IMR-90 (cell line): Measurements from ENCODE around the gene KCNK15. TPM values are rescaled to one million over a fixed set of nuclear protein-coding genes. Genes with fewer than 3 reads are reported as not detected.

ENCODE experiments used
- ATAC-seq: fragments of 200-7000 bp; cut with Tn5 transposase; 2 replicates; pipeline ENCODE4 v1.9.1; 2020; ENCODE audit warnings: low read depth, mild to moderate bottlenecking, moderate library complexity
- BruUV-seq: library from RNA; stranded (reverse); fragments of 400-500 nt; replicated peaks from 2 replicates; lab custom pipeline; 2021; lab: Mats Ljungman, UMichigan
- CTCF ChIA-PET: fragments of 300-600 bp; formaldehyde crosslinking; extraction: SDS; loops from one replicate; lab custom pipeline; 2021; ENCODE audit warnings: antibody characterized with exemption; lab: Yijun Ruan, JAX
- POLR2A ChIA-PET: fragments of 300-600 bp; sonication (Branson Sonifier 250); formaldehyde crosslinking; loops from one replicate; lab custom pipeline; 2022; ENCODE audit warnings: antibody characterized with exemption; ENCODE audit not compliant: unreplicated experiment; lab: Charles Lee
- DNase-seq: peaks from one replicate; pipeline ENCODE4 v3.0.0; 2013
- H2AFZ ChIP-seq: replicated peaks from 2 replicates; pipeline ENCODE3; 2013; ENCODE audit warnings: low read length, mild to moderate bottlenecking; ENCODE audit not compliant: poor library complexity
- H2AK5ac ChIP-seq: 2 replicates; pipeline ENCODE4 v1.6.1; 2013; ENCODE audit warnings: low read depth, low read length, inconsistent platforms
- H2AK9ac ChIP-seq: replicated peaks from 2 replicates; pipeline ENCODE3; 2013; ENCODE audit warnings: mild to moderate bottlenecking, low read depth, low read length, moderate library complexity; ENCODE audit not compliant: poor library complexity
- H2BK120ac ChIP-seq: 2 replicates; pipeline ENCODE4 v1.6.1; 2013; ENCODE audit warnings: low read depth, low read length, inconsistent platforms
- H2BK15ac ChIP-seq: 3 replicates; pipeline ENCODE4 v1.6.1; 2013; ENCODE audit warnings: low read depth, low read length, inconsistent platforms
- H2BK20ac ChIP-seq: 2 replicates; pipeline ENCODE4 v1.6.1; 2013; ENCODE audit warnings: low read depth, mild to moderate bottlenecking, inconsistent platforms, low read length, moderate library complexity
- H2BK5ac ChIP-seq: 2 replicates; pipeline ENCODE4 v1.6.1; 2013; ENCODE audit warnings: mild to moderate bottlenecking, low read depth, low read length, inconsistent platforms; ENCODE audit not compliant: poor library complexity, severe bottlenecking
- H3K14ac ChIP-seq: replicated peaks from 2 replicates; pipeline ENCODE4 v1.6.1; 2013; ENCODE audit warnings: low read depth, low read length, inconsistent platforms
- H3K18ac ChIP-seq: 2 replicates; pipeline ENCODE4 v1.6.1; 2013; ENCODE audit warnings: low read depth, low read length, control low read depth
- H3K23ac ChIP-seq: 2 replicates; pipeline ENCODE4 v1.6.1; 2013; ENCODE audit warnings: low read depth, low read length, inconsistent platforms
- H3K27ac ChIP-seq: 2 replicates; pipeline ENCODE4 v1.5.1; 2013; ENCODE audit warnings: mild to moderate bottlenecking, control low read depth, low read length; ENCODE audit not compliant: insufficient read depth
- H3K27me3 ChIP-seq: 2 replicates; pipeline ENCODE4 v1.6.1; 2013; ENCODE audit warnings: low read length; ENCODE audit not compliant: control insufficient read depth, insufficient read depth
- H3K36me3 ChIP-seq: 2 replicates; pipeline ENCODE4 v1.6.1; 2013; ENCODE audit warnings: low read length, mixed read lengths; ENCODE audit not compliant: control insufficient read depth, insufficient read depth
- H3K4ac ChIP-seq: 2 replicates; pipeline ENCODE4 v1.6.1; 2013; ENCODE audit warnings: low read depth, low read length, inconsistent platforms
- H3K4me1 ChIP-seq: 2 replicates; pipeline ENCODE4 v1.6.1; 2013; ENCODE audit warnings: low read length, mixed read lengths; ENCODE audit not compliant: control insufficient read depth, insufficient read depth
- H3K4me2 ChIP-seq: 2 replicates; pipeline ENCODE4 v1.6.1; 2013; ENCODE audit warnings: low read depth, mild to moderate bottlenecking, control low read depth, low read length, moderate library complexity
- H3K4me3 ChIP-seq: 2 replicates; pipeline ENCODE4 v1.5.1; 2013; ENCODE audit warnings: low read depth, mild to moderate bottlenecking, control low read depth, low read length, moderate library complexity; ENCODE audit not compliant: insufficient read depth
- H3K56ac ChIP-seq: 2 replicates; pipeline ENCODE4 v1.6.1; 2013; ENCODE audit warnings: low read length, inconsistent platforms; ENCODE audit not compliant: insufficient read depth; ENCODE audit errors: extremely low read depth
- H3K79me1 ChIP-seq, 2 experiments: 2 replicates each; pipeline ENCODE4 v1.6.1; 2013; ENCODE audit warnings: low read length in 2 of 2, inconsistent platforms in 1 of 2, low read depth in 1 of 2
- H3K9ac ChIP-seq: 2 replicates; pipeline ENCODE4 v1.6.1; 2013; ENCODE audit warnings: low read depth, low read length, control low read depth
- H3K9me1 ChIP-seq: 2 replicates; pipeline ENCODE4 v1.6.1; 2013; ENCODE audit warnings: low read length, inconsistent platforms; ENCODE audit not compliant: insufficient read depth
- H3K9me3 ChIP-seq: 2 replicates; pipeline ENCODE4 v1.6.1; 2013; ENCODE audit warnings: low read length; ENCODE audit not compliant: control insufficient read depth, insufficient read depth
- H4K20me1 ChIP-seq: 2 replicates; pipeline ENCODE4 v1.6.1; 2013; ENCODE audit warnings: low read length, inconsistent platforms; ENCODE audit not compliant: insufficient read depth
- H4K5ac ChIP-seq: 2 replicates; pipeline ENCODE4 v1.6.1; 2013; ENCODE audit warnings: mild to moderate bottlenecking, low read depth, low read length, control low read depth
- H4K8ac ChIP-seq, 2 experiments: 2 replicates each; pipeline ENCODE4 v1.6.1; 2013; ENCODE audit warnings: low read depth in 2 of 2, low read length in 2 of 2, control low read depth in 1 of 2, inconsistent platforms in 1 of 2
- H4K91ac ChIP-seq: 2 replicates; pipeline ENCODE4 v1.6.1; 2013; ENCODE audit warnings: low read depth, low read length, inconsistent platforms; ENCODE audit not compliant: insufficient read depth
- MAZ ChIP-seq: IDR thresholded peaks from 2 replicates; pipeline ENCODE4 v1.6.1; 2012; ENCODE audit warnings: low read depth, mild to moderate bottlenecking, low read length, improper control_type of control experiment, moderate library complexity, borderline replicate concordance
- RAD21 ChIP-seq: IDR thresholded peaks from 2 replicates; pipeline ENCODE4 v1.6.1; 2012; ENCODE audit warnings: low read length, improper control_type of control experiment
- SMC3 ChIP-seq: fragments of 150-350 bp; IDR thresholded peaks from 2 replicates; pipeline ENCODE4 v1.6.1; 2016; ENCODE audit warnings: low read depth, mild to moderate bottlenecking, antibody characterized with exemption, low read length, moderate library complexity
- WGBS, 2 experiments: methylation state at CpG; one replicate each; pipeline versions ENCODE4 v1.1.5 to v1.1.7; 2013; ENCODE audit warnings: missing lambda C conversion rate in 2 of 2; ENCODE audit not compliant: insufficient read length in 1 of 2; ENCODE audit errors: extremely low coverage in 2 of 2; 5-methylcytosine and 5-hydroxymethylcytosine counted together
- dilution Hi-C: fragments of 300-500 bp; cut with HindIII; formaldehyde crosslinking; loops from one replicate; pipeline ENCODE4 v1.14.3; 2018; ENCODE audit warnings: low sequenced_read_pairs; ENCODE audit not compliant: unreplicated experiment
- in situ Hi-C: fragments of 300-500 bp; cut with MboI; formaldehyde crosslinking; loops from 3 replicates; pipeline ENCODE4 v1.14.3; 2019; ENCODE audit warnings: low sequenced_read_pairs, inconsistent platforms, mixed read lengths
- intact Hi-C: fragments of 100-400 bp; cut with micrococcal nuclease; formaldehyde crosslinking; loops from 2 replicates; pipeline ENCODE4 v1.10.0; 2022
- polyA plus RNA-seq, 3 experiments: library from polyadenylated mRNA; depleted of rRNA; stranded (reverse); fragments of >200 nt; gene quantifications; 2 replicates each; pipeline ENCODE4 v1.2.3, GENCODE V29; 2012; ENCODE audit warnings: low replicate concordance in 1 of 3
- total RNA-seq: library from RNA; depleted of rRNA; stranded (reverse); fragments of >200 nt; gene quantifications from 2 replicates; pipeline ENCODE4 v1.2.3, GENCODE V29; 2012
- TF ChIP-seq, protein P1 (sequence below): conservative IDR thresholded peaks from 2 replicates; pipeline ENCODE4 v1.5.1; 2012; ENCODE audit warnings: mild to moderate bottlenecking, low read depth, low read length, improper control_type of control experiment
- TF ChIP-seq, protein P2 (sequence below): fragments of 150-350 bp; IDR thresholded peaks from 2 replicates; pipeline ENCODE4 v1.6.1; 2017; ENCODE audit warnings: mild to moderate bottlenecking, antibody characterized with exemption, low read length, low read depth

KCNK15 gene
- total and polyA plus RNA-seq, 2 of the 4 experiments (the other 2 are of a cell fraction) = not detected

DNA sequence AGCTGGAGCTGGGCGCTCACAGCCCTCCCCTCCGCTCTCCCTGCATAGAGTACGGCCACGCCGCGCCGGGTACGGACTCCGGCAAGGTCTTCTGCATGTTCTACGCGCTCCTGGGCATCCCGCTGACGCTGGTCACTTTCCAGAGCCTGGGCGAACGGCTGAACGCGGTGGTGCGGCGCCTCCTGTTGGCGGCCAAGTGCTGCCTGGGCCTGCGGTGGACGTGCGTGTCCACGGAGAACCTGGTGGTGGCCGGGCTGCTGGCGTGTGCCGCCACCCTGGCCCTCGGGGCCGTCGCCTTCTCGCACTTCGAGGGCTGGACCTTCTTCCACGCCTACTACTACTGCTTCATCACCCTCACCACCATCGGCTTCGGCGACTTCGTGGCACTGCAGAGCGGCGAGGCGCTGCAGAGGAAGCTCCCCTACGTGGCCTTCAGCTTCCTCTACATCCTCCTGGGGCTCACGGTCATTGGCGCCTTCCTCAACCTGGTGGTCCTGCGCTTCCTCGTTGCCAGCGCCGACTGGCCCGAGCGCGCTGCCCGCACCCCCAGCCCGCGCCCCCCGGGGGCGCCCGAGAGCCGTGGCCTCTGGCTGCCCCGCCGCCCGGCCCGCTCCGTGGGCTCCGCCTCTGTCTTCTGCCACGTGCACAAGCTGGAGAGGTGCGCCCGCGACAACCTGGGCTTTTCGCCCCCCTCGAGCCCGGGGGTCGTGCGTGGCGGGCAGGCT, 4.6 kb downstream of the KCNK15 start:
- peaks cover 62% of the 10 kb centered on the region for H3K27me3 ChIP-seq

More for the DNA sequence above, 4.6 kb downstream of the KCNK15 start:
- ATAC-seq (peak; percentile 33; the same call in 1 of the 2 replicates), DNase-seq (no peak)
- Histone ChIP-seq H4K91ac (no peak overlapping the region), H3K4me3 (no peak overlapping the region), H4K20me1 (no peaks in the 10 kb centered on the region; the same call in 1 of the 2 replicates), H2AK9ac (no peak overlapping the region), H4K8ac (no peak overlapping the region), H2BK120ac (no peak overlapping the region), H2BK20ac (no peak overlapping the region), H3K23ac (no peak overlapping the region), H2AK5ac (no peak overlapping the region), H3K18ac (no peak overlapping the region), H3K9ac (no peak overlapping the region), H2BK15ac (no peak overlapping the region), H3K9me3 (no peaks in the 10 kb centered on the region), H3K4ac (no peak overlapping the region), H3K79me1 (no peaks in the 10 kb centered on the region), H3K27ac (no peak overlapping the region), H3K4me1 (peaks cover 1% of the 10 kb centered on the region; the same call in 1 of the 2 replicates), H3K56ac (no peak overlapping the region), H3K4me2 (peak overlapping the region; percentile 23; the same call in 1 of the 2 replicates), H3K36me3 (no peaks in the 10 kb centered on the region), H3K14ac (no peak overlapping the region), H2BK5ac (no peak overlapping the region), H3K9me1 (no peaks in the 10 kb centered on the region), H2AFZ (peak overlapping the region; percentile 63), H4K5ac (no peak overlapping the region)
- dilution Hi-C loops = no loop called here
- ChIA-PET POLR2A (no interaction called here), CTCF (interaction anchor here (1.0 kb wide), 1 partner anchor 69 kb away, joined by 3 read pairs; no protein-coding TSS in a partner anchor)
- TF ChIP-seq MAZ = no peak
- TF ChIP-seq, protein P1, sequence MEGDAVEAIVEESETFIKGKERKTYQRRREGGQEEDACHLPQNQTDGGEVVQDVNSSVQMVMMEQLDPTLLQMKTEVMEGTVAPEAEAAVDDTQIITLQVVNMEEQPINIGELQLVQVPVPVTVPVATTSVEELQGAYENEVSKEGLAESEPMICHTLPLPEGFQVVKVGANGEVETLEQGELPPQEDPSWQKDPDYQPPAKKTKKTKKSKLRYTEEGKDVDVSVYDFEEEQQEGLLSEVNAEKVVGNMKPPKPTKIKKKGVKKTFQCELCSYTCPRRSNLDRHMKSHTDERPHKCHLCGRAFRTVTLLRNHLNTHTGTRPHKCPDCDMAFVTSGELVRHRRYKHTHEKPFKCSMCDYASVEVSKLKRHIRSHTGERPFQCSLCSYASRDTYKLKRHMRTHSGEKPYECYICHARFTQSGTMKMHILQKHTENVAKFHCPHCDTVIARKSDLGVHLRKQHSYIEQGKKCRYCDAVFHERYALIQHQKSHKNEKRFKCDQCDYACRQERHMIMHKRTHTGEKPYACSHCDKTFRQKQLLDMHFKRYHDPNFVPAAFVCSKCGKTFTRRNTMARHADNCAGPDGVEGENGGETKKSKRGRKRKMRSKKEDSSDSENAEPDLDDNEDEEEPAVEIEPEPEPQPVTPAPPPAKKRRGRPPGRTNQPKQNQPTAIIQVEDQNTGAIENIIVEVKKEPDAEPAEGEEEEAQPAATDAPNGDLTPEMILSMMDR = peak; percentile 42
- TF ChIP-seq RAD21 = peak; percentile 27
- TF ChIP-seq, protein P2, sequence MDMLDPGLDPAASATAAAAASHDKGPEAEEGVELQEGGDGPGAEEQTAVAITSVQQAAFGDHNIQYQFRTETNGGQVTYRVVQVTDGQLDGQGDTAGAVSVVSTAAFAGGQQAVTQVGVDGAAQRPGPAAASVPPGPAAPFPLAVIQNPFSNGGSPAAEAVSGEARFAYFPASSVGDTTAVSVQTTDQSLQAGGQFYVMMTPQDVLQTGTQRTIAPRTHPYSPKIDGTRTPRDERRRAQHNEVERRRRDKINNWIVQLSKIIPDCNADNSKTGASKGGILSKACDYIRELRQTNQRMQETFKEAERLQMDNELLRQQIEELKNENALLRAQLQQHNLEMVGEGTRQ = no peak
- peak; percentile 16; the same call in 1 of the 2 replicates for TF ChIP-seq SMC3
- intact Hi-C loops = no loop called here
- in situ Hi-C loops = no loop called here
- 30% methylated on average over 19 of the region's 73 CpGs; no CpG with 5 or more reads in 1 of the 2 experiments for WGBS, 2 experiments
- BruUV-seq = no TSS peak
